ENCODE data around the gene CNBP.
"Not testable (repeated sequence)": the region's sequence is repeated elsewhere in the genome, so short reads cannot be mapped to it uniquely, and the experiment has no call there.

The CNBP gene

DNA sequence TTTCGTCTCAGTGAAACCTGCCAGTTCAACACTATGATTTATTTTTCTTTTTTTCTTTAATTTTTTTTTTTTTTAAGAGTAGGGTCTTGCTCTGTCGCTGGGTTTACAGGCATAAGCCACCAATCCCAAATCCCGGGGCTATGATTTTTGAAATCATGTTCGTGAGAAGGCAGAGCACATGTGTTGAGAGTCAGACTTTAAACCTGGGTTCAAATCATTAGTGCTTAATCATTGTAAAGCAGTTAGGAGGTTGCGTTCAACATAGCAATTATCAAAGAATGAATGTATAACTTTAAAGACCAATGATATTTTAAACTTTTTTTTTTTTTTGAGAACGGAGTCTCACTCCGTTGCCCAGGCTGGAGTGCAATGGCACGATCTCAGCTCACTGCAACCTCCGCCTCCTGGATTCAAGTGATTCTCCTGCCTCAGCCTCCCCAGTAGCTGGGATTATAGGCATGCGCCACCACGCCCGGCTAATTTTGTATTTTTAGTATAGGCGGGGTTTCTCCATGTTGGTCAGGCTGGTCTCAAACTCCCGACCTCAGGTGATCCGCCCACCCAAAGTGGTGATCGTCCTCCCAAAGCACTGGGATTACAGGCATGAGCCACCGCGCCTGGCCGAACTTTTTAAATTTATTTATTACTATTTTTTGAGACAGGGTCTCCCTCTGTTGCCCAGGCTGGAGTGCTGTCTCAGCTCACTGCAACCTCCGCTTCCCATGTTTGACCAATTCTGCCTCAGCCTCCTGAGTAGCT is 1.3 kb upstream of the CNBP start:
- not testable (repeated sequence) for FAIRE-seq

DNA sequence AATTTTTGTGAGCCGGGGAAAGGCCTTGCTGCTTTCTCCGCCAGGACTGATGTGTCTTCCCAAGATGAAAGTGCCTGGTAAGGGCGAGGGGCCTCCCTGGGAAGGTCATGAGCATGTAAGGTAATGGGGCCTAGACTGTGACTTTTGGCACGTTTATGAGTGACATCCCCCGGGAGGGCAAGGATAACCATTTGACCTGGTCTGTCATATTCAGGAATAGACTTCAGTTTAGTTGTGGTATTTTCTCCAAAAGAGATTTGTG is 631 bp upstream of the CNBP start:
- FAIRE-seq: no peak

DNA sequence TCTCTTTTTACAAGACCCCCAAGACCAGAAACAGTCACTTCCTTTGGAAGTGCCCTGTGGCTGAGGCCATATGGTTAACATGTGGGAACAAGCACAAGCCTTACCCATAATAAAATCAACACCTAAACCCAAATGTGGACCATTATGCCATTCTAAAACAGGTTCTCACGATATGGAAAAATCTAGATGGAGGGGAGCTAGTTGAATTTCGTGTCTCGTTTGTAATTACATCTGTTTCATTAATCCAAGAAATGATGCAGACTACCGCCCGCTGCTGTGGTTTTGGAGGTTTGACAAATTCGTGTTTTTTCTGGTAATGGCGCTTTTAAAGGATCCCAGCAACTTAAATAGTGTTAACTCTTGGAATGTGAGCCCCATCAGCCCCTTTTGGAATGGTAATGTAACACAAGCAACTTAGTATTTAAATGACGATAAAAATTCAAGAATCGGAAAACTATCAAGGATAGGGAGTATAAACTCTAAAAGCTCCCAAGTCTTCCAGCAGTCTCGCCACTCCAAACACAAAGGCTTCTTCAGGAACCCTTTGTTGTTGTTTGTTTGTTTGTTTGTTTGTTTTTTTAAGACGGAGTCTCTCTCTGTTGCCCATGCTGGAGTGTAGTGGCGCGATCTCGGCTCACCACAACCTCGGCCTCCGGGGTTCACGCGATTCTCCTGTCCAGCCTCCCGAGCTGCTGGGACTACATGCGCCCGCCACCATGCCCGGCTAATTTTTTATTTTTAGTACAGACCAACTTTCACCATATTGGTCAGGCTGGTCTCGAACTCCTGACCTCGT is 1.1 kb downstream of the CNBP start:
- FAIRE-seq: no peak

DNA sequence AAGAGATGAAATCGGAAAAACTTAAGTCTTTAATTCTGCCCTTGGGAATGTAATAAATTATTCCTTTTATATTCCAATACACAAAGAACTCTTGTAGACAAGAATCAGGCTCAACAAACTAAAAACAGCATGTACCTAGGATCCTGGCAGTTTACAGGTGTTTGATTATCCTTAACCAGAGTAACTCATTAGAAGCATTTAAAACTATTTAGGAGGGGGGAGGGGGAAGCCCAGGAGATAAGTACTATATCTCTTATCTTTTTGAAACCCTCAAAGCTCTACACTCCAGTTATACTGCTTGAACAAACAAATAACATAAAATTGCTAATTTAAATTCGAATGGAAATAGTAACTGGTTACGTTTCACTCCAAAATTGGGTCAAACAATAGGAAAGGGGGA is 1.9 kb downstream of the CNBP start:
- no peak for FAIRE-seq

DNA sequence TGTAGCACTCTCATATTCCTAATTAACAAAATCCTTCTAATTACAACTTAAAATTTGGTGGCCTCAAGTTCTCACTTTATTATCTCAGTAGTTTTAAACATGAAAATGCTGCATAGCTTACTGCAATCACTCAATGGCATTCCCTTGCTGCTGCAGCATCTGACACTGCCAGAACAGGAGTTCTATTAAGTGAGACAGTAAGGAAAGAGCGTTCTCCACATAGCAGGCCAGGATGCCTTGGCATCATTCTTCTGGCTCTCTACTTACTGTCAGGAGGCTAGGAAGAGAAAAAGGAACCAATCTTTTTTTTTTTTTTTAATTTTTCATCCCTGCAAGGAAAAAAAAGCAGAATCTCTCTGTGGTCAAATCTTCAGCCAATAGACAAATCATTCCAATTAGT is 3.2 kb downstream of the CNBP start:
- FAIRE-seq: no peak

DNA sequence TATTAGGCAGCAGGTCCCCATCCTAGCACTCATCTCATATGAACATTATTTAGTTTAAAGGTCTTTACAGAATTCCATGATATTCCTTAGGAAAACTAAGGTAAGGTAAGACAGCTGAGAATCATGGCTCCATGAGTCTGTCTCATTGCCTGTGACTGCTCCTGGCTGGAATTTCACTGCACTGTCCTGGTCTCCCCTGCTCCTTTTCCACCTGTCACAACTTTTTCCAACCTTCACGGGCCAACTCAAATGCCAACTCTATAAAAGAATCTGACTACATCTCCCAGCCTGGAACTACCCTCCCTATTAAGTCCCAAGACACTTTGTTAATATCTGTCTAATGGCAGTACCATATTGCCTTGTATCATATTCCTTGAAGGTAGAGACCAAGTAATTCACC is 7.6 kb downstream of the CNBP start:
- no peak for FAIRE-seq

DNA sequence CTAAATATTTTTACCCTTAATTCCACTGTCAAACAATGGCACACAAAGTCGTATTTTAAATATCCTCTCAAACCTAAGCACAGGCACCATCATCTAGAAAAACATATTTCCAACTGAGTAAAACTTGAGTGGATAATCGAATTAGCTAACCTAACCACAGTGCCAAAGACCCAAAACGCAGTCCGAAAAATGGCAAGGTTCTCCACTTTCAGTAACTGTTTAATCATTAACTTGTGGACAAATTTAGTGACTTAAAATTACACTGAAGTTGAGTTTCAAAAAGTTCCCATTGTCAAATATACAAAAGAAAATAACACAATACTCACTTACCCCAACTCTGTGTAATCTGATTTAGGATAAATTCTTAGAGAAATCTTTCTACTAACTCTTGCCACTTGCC is 10.0 kb downstream of the CNBP start:
- FAIRE-seq: no peak

DNA sequence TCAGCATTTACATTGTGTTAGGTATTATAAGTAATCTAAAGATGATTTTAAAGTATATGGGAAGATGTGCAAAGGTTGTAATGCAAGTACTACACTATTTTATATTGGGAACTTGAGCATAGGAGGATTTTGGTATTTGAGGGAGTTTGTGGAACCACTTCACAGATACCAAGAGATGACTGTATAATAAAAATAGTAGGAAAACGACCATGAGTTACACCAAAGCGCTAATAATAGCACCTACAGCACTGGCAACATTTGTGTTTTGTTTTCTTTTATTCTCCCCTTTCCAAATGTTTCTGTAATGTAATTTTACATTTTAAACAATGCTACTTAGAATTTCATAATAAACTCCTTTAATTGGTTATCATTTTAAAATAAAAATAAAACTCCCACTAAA is 10.5 kb downstream of the CNBP start:
- no peak for FAIRE-seq

DNA sequence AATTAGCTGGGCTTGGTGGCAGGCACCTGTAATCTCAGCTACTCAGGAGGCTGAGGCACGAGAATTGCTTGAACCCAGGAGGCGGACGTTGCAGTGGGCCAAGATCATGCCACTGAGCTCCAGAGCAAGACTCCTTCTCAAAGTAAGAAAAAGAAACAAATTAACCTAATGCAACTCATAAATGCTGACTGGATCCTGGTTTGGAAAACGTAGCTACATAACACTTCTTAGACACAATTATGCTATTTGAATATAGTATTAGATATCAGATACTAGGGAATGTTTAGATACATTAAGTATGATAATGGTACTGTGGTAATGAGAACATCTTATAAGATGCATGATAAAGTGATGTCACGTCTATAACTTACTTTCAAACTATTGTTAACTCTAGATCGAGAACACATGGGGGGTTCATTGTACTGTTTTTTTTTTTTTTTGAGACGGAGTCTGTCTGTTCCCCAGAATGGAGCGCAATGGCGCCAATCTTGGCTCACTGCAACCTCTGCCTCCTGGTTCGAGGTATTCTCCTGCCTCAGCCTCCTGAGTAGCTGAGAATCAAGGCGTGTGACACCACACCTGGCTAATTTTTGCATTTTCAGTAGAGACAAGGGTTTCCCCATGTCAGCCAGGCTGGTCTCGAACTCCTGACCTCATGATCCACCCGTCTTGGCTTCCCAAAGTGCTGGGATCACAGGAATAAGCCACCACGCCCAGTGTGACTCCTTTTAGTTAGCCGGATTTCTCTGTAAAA is 16.9 kb downstream of the CNBP start:
- FAIRE-seq: no peak

DNA sequence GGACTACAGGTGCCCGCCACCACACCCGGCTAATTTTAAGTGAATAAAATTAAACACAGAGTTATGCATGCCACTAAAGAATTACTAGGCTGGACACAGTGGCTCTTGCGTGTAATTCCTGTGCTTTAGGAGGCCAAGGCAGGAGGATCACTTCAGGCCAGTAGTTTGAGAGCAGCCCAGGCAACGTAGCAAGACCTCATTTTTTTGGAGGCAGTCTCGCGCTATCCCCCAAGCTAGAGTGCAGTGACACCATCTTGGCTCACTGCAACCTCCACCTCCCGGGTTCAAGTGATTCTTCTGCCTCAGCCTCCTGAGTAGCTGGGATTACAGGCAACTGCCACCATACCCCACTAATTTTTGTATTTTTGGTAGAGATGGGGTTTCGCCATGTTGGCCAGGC is 18.1 kb downstream of the CNBP start:
- not testable (repeated sequence) for FAIRE-seq

DNA sequence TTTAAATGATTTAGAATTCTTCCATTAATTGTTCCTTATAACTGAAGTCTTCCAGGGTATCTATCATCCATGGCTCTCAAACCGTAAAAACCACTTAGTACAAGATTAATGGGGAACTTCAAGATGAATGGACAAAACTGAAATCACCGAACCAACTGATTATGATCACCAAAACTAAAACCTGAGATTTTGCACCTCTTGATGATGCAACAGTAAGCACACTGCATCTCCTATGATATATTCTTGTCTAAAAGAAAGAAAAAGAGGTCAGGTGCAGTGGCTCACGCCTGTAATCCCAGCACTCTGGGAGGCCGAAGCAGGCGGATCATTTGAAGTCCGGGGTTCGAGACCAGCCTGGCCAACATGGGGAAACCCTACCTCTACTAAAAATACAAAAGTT is 19.2 kb downstream of the CNBP start:
- FAIRE-seq: no peak

DNA sequence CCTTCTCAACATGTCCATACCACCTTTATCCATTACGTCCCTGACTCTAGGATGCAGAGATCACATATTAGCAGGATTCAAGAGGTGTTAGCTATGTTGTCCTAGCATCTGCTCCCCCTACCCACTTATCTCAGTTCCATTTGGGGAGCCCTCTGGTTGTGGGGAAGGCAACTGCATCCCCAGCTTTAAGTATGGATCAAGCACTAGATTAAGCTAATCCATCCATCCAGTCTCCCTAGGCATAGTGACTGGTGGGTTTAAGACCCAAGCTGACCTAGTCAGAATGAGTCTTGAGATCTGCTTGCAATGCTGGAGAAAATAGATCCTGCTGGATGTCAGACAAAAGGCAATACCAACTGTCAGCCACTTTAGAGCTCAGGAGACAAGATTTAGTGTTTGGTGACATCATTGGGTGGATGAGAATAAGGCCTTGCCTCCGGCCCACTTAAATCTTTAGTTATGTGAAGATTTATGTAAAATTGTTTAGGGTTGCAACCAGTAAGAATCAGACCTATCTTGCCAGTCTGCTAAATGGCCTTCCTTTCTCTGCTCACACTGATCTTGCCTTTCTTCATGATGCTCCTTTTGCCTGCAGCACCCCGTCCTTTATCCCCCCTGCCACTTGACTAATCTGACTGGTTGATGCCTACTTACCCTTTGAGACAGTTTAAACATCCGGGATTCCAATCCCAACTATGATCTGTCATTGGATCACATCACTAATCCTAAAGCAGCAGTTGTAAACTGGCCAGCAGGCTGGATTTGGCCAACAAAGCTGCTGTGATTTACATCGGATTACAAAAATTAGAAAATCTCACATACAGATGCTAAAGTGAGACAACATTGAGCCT is 20.7 kb downstream of the CNBP start:
- FAIRE-seq: no peak

DNA sequence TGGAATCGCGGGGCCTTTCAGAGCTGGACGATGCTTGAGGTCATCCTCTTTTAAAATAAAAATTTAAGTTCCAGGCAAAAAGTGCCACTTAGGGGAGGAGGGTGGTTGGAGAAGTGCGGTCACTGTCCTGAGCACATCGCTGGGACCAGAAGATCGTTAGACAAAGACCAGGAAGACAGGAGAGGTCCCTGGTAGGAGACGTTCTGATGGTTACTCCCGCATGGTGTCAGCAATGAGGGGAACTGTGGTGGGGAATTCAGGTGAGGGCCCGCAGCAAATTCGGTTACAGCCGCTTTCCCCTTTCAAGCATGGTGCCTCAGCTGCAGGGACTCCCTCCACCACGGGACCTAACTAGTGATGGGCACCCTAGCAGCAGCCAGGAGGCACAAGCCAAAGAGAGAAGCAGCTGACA is 21.8 kb downstream of the CNBP start:
- FAIRE-seq: no peak

DNA sequence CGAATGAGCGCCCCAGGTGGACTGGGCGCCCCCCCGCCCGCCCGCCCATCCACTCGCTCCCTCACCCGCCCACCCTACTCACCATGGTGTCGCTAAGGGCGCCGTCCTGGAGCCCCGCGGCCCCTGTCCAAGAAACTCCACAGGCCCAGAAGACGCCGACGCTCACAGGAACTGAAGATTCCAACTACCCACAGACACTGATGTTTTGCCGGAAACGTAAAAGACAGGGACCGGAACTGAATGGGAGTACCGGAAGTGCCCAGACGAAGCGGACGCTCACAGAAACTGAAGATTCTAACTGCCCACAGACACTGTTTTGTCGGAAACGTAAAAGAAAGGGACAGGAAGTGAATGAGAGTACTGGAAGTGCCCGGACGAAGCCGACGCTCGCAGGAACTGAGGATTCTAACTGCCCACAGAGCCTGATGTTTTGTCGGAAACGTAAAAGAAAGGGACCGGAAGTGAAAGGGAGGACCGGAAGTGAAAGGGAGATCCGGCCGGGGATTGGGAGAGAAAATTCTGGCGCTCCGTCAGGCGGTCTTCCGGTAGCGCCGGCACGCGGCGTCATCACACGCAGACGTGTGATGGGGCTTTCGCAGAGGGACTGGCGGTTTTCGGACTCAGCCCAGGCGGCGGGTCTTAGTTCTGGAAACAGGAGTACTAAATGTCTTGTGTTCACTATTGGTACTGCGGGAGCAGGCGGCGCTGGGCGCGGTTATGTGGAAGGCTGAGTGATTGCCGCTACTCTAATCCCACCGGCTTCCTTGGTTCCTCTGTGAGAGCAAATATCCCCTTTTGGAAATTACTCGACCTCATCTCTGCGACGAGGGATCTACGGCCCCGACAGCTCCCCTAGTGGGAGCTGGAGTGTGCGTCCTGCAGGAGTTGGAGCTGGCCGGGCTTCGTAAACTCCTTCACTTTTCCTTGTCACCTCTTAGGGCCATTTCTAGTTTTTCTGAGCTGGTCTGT is 22.5 kb downstream of the CNBP start, which contains the start of gene ISY1:
Gene ISY1 (minus strand): TSS at position 173 of the 969 bp plus-strand sequence. CDS start 88 bp downstream, at position 85.
- FAIRE-seq: no peak

DNA sequence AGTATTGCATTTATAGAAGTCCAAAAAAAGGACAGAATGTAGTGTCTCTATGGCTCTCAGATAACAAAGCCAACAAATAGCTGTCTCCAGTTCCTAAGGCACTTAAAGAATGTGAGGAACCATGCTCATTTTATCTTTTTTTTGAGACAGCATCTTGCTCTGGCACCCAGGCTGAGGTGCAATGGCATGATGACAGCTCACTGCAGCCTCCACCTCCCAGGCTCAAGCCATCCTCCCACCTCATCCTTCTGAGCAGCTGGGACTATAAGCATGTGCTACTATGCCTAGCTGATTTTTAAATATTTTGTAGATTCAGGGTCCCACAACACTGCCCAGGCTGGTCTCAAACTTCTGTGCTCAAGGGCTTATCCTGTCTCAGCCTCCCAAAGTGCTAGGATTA is 38.9 kb downstream of the CNBP start:
- FAIRE-seq: no peak

DNA sequence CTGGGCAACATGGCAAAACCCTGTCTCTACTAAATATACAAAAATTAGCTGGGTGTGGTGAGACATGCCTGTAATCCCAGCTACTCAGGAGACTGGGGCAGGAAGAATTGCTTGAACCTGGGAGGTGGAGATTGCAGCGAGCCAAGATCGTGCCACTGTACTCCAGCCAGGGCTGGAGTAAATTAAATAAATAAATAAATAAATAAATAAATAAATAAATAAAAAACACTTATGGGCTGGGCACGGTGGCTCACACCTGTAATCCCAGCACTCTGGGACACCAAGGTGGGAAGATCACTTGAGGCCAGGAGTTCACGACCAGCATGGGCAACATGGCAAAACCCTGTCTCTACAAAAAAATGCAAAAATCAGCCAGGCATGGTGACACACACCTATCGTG is 42.7 kb downstream of the CNBP start:
- not testable (repeated sequence) for FAIRE-seq

DNA sequence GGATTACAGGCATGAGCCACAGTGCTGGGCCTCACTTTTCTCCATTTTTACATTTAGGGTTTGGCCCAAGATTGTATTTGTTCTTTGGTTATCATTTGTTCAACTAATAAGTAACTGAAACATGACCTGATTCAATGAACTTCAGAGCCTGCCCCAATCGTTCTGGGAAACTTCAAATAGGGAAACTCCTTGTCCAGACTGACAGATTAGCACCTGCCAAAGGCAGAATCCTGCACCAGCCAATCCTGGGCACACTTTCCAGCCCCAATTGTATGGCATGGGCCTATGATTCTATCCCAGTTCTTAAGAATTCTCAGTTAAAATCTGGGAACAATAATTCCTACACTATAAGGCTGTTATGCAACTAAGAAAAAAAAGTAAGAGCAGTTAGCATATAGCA is 43.8 kb downstream of the CNBP start:
- no peak for FAIRE-seq

DNA sequence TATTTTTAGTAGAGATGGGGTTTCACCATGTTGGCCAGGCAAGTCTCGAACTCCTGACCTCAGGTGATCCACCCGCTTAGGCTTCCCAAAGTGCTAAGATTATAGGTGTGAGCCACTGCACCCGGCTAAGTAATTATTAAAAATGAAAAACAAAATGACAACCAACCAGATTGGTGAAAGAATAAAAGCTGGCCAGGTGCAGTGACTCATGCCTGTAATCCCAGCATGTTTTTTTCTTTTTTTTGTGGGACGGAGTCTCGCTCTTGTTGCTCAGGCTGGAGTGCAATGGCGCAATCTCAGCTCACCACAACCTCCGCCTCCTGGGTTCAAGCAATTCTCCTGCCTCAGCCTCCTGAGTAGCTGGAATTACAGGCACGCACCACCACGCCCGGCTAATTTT is 47.4 kb downstream of the CNBP start:
- FAIRE-seq: not testable (repeated sequence)

DNA sequence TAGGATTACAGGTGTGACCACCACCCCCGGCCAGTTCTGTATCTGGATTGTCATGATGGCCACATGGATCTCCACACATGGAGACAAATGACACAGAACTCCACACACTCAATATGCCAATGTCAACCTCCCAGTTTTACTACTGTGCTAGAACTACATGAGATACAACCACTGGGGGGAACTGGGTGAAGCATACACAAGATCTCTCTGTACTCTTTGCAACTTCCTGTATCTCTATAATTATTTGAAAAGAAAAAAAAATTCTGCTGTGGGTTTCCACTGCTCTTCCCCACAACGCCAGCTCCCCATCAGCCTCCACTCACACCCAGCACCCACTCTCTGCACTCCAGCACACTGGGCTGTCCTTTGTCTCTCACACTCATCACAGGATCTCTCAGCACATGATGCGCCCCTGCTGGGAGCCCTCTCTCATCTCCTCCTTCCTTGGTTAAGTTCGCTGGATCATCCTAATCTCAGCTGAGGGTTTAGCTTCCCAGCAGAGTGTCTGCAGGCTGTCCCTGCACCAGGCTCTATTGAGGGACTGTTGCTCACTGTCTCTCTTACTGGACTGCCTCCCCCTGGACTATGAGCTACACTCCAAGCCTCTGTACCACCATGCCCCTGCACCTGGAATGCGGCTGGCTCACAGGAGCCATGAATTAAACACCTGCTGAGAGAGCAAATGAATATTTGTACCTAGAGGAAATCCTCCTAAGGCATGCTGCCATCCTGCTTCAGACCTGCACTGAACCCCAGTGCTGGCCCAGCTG is 51.4 kb downstream of the CNBP start:
- FAIRE-seq: no peak

DNA sequence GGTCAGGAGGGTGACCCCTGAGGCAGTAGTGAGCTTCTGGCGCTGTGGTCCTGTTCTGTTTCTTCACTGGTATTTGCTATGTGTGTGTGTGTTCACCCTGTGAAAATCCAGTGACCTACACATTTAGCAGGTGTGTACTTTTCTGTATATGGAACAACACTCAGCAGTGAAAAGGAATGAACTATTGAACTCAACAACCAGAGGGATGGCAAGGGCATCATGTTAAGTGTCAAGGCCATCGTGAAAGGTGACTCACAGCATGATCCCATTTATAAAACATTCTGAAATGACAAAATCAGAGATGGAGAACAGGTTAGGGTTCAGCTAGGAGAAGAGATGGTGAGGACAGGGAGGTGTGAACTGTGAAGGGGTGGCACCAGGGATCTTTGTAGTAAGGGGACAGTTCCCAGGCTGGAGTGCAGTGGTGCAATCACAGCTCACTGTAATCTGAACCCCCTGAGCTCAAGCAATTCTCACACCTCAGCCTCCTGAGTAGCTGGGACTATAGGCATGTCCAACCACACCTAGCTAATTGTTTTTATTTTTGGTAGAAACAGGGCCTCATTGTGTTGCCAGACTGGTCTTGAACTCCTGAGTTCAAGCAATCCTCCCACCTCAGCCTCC is 52.1 kb downstream of the CNBP start:
- FAIRE-seq: no peak
